Activated CD4-positive, alpha-beta memory T cell treated with anti-CD3 and anti-CD28 coated beads for 36 hours (primary cell): ENCODE measurements around the gene CLMN. TPM values are rescaled to one million over a fixed set of nuclear protein-coding genes. Genes with fewer than 3 reads are reported as not detected.

Experiments
- CTCF ChIA-PET: fragments of 350-600 bp; sonication (Branson Sonifier 250); formaldehyde crosslinking; loops from one replicate; lab custom pipeline; 2021; ENCODE audit warnings: antibody characterized with exemption, inconsistent platforms; lab: Charles Lee
- POLR2A ChIA-PET: fragments of 350-600 bp; sonication (Branson Sonifier 250); formaldehyde crosslinking; loops from one replicate; lab custom pipeline; 2021; ENCODE audit warnings: antibody characterized with exemption; lab: Charles Lee
- DNase-seq: peaks from one replicate; pipeline ENCODE4 v3.0.0-alpha.2; 2020
- H3K27ac Mint-ChIP-seq: one replicate; pipeline ENCODE4 v1.8.0; 2021; ENCODE audit warnings: mixed read lengths
- H3K27me3 Mint-ChIP-seq: one replicate; pipeline ENCODE4 v1.8.0; 2021; ENCODE audit warnings: mixed read lengths
- H3K36me3 Mint-ChIP-seq: one replicate; pipeline ENCODE4 v1.8.0; 2021; ENCODE audit warnings: mixed read lengths
- H3K4me1 Mint-ChIP-seq: one replicate; pipeline ENCODE4 v1.8.0; 2021; ENCODE audit warnings: low read depth, mixed read lengths
- H3K4me3 Mint-ChIP-seq: one replicate; pipeline ENCODE4 v1.8.0; 2021; ENCODE audit warnings: mild to moderate bottlenecking, mixed read lengths
- H3K9me3 Mint-ChIP-seq: one replicate; pipeline ENCODE4 v1.8.0; 2021; ENCODE audit warnings: mixed read lengths
- intact Hi-C: fragments of 100-400 bp; cut with micrococcal nuclease; formaldehyde crosslinking; loops from one replicate; pipeline ENCODE4 v1.15.1; 2023
- total RNA-seq, 2 experiments: library from RNA; stranded (reverse); gene quantifications; one replicate each; pipeline ENCODE4 v1.2.3, GENCODE V29; 2021

CLMN gene
- total RNA-seq, 2 experiments from 2014 or later = 0.92 to 0.97 TPM

DNA sequence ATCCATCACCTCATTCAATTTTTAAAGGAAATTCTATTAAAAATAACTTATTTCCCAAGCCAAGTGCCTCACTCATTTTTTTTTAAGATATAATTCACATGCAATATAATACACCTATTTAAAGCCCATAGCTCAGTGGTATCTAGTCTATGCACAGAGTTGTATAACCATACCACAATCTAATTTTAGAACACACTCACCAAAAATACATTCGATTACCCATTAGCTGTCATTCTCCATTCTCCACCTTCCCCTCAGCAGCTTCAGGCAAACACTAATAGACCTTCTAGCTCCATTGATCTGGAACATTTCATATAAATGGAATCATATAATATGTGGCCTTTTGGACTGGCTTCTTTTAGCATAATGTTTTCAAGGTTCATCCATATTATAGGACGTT lies 49.5 kb downstream of the CLMN start:
- DNase-seq = no peak
- ChIA-PET POLR2A (interaction anchor here (2.1 kb wide), 1 partner anchor 10 kb away, joined by 6 read pairs; no protein-coding TSS in a partner anchor), CTCF (no interaction called here)
- H3K27me3 Mint-ChIP-seq = no peaks in the 10 kb centered on the region
- intact Hi-C loops = no loop called here
- H3K36me3 Mint-ChIP-seq = no peaks in the 10 kb centered on the region
- no peak overlapping the region for H3K4me3 Mint-ChIP-seq
- no peaks in the 10 kb centered on the region for H3K9me3 Mint-ChIP-seq
- peaks cover 29% of the 10 kb centered on the region for H3K4me1 Mint-ChIP-seq
- H3K27ac Mint-ChIP-seq = no peak overlapping the region

DNA sequence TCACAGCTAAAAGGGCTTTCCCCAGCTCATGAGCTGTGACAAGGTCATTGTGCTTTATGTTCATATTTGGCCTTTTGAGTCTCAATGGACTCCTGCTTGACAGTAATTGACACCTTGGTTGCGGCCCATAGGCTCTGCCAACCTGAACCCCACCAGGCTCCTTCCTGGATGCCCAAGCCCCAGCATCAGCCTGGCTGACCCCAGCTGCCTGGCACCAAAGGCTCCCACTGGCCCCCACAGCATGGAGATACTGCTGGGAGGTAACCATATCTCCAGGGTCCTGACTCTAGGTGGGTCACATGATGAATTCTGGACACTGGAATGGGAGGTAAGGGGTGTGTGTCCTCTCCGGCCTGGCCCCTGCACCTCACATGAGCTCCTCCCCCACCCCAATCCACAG lies 50.2 kb downstream of the CLMN start:
- no peak for DNase-seq
- intact Hi-C loops = loop anchor here (5.0 to 10.0 kb wide), 4 partner anchors 925 to 1307 kb away; partner anchors contain the start of genes PAPOLA and PPP4R4

DNA sequence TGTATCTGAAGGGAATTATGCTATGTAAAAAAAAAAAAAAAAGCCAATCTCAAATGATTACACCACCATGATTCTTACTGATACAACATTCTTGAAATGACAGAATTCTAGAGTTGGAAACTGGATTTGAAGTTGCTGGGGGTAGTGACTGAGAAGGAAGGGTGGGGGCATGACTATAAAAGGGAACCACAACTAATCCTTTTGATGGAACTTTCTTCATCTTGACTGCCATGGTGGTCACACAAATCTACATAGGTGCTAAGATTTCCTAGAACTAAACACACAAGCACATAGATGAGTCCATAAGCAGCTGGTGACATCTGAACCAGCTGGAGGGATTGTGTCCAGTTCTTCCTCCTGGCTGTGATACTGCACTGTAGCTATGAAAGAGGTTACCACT lies 51.4 kb downstream of the CLMN start:
- Mint-ChIP-seq H3K36me3 (no peaks in the 10 kb centered on the region), H3K27me3 (no peaks in the 10 kb centered on the region), H3K4me3 (no peak overlapping the region), H3K9me3 (no peaks in the 10 kb centered on the region), H3K4me1 (peaks cover 38% of the 10 kb centered on the region), H3K27ac (no peak overlapping the region)
- intact Hi-C loops = loop anchor here (1.0 to 10.0 kb wide), 6 partner anchors 8 to 1306 kb away; partner anchors contain the start of genes PAPOLA and PPP4R4
- peak; percentile 21 for DNase-seq
- ChIA-PET POLR2A (interaction anchor here (0.8 to 2.1 kb wide), 2 partner anchors 8 to 68 kb away, joined by 3 to 6 read pairs; no protein-coding TSS in a partner anchor), CTCF (interaction anchor here (0.8 kb wide), 1 partner anchor 12 kb away, joined by 4 read pairs; no protein-coding TSS in a partner anchor)

More for the DNA sequence above, 50.2 kb downstream of the CLMN start:
- no peak overlapping the region for H3K27ac Mint-ChIP-seq
- H3K36me3 Mint-ChIP-seq = no peaks in the 10 kb centered on the region
- no peaks in the 10 kb centered on the region for H3K9me3 Mint-ChIP-seq
- CTCF ChIA-PET = no interaction called here
- H3K4me3 Mint-ChIP-seq = no peak overlapping the region
- POLR2A ChIA-PET = interaction anchor here (2.1 kb wide), 1 partner anchor 9 kb away, joined by 6 read pairs; no protein-coding TSS in a partner anchor
- H3K27me3 Mint-ChIP-seq = no peaks in the 10 kb centered on the region
- H3K4me1 Mint-ChIP-seq = peaks cover 35% of the 10 kb centered on the region

DNA sequence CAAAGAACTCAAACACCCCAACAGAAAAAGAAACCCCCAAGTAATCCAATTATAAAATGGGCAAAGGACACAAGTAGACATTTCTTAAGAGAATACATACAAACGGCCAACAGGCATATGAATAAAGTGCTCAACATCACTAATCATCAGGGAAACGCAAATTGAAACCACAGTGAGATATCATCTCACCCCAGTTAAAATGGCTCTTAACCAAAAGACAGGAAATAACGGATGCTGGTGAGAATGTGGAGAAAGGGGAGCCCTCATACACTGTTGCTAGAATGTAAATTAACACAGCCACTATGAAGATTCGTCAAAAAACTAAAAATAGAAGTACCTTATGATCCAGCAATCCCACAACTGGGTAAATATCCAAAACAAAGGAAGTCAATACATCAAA lies 52.4 kb downstream of the CLMN start:
- ChIA-PET POLR2A (no interaction called here), CTCF (interaction anchor here (0.8 to 1.1 kb wide), 2 partner anchors 11 to 260 kb away, joined by 4 read pairs; no protein-coding TSS in a partner anchor)
- H3K27me3 Mint-ChIP-seq = peaks cover 1% of the 10 kb centered on the region
- H3K4me1 Mint-ChIP-seq = peaks cover 38% of the 10 kb centered on the region
- H3K9me3 Mint-ChIP-seq = no peaks in the 10 kb centered on the region
- H3K36me3 Mint-ChIP-seq = no peaks in the 10 kb centered on the region
- H3K4me3 Mint-ChIP-seq = no peak overlapping the region
- H3K27ac Mint-ChIP-seq = peak overlapping the region; percentile 30
- intact Hi-C loops = loop anchor here (1.0 to 10.0 kb wide), 5 partner anchors 47 to 1305 kb away; partner anchors contain the start of genes PAPOLA and PPP4R4
- no peak for DNase-seq

DNA sequence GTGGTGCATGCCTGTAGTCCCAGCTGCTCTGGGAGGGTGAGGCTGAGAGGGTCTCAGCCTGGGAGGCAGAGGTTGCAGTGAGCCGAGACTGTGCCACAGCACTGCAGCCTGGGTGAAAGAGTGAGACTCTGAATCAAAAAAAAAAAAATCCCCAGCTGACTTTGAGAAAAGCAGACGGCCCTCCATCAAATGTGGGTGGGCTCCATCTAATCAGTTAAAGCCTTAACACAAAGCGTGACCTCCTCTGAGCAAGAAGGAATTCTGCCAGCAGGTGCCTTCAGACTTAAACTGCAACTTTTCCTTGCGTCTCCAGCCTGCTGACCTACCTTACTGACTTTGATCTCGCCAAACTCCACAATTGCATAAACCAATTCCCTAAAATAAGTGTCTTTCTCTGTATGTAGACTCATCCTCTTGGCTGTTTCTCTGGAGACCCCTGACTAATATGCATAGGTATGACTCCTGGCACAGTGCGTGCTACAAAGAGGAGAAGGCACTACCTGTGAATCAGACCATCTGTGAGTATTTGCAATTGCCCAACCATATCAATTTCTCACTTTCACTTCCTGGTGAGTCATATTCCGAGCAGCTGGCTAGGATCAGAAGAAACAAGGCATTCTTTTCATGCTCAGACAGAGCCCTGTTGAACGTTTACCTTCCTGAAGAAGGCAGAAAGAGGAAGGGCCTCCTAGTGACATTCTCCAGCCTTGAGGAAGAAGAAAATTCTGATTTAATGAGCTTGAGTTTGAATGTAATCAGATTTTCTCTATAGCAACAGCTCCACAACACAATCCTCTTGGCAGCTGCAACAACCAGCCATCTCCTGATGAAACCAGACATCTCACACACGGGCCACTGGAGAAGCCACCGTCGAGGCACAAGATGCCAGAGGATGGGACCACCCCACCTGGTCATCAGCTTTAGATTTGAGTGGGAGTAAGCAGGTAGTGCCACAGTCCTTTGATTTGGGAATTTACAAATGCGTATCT lies 54.3 kb downstream of the CLMN start:
- Mint-ChIP-seq H3K4me1 (peaks cover 46% of the 10 kb centered on the region), H3K27me3 (peaks cover 1% of the 10 kb centered on the region), H3K27ac (no peak overlapping the region), H3K9me3 (no peaks in the 10 kb centered on the region), H3K36me3 (no peaks in the 10 kb centered on the region), H3K4me3 (no peak overlapping the region)
- POLR2A ChIA-PET = no interaction called here
- peak; percentile 72 for DNase-seq
- intact Hi-C loops = loop anchor here (5.0 to 10.0 kb wide), 4 partner anchors 921 to 1303 kb away; partner anchors contain the start of genes PAPOLA and PPP4R4
- CTCF ChIA-PET = no interaction called here

DNA sequence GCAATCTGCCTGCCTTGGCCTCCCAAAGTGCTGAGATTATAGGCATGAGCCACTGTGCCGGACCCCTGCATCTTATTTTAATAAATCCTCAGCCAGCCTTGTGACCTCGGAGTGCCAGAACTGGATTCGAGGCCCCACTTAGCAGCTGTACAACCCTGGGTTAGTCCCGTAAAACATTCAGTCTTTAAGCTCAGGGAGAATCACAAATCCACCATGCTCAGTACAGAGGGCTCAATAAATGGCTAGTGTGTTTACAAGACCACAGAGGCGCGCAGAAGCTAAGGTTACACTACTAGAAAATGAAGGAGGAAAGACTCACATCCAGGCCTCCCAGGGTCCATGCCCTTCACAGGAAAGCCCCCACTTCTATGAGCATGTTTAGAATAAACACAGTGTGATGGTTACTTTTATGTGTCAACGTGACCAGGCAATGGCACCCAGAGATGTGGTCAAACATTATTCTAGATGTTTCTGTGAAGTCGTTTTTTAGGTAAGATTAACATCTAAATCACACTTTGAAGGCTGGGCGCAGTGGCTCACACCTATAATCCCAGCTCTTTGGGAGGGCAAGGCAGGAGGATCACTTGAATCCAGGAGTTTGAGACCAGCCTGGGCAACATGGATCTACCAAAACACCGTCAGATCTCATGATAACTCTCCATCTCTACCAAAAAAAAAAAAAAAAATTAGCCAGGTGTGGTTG lies 55.3 kb downstream of the CLMN start:
- no peak overlapping the region for H3K27ac Mint-ChIP-seq

DNA sequence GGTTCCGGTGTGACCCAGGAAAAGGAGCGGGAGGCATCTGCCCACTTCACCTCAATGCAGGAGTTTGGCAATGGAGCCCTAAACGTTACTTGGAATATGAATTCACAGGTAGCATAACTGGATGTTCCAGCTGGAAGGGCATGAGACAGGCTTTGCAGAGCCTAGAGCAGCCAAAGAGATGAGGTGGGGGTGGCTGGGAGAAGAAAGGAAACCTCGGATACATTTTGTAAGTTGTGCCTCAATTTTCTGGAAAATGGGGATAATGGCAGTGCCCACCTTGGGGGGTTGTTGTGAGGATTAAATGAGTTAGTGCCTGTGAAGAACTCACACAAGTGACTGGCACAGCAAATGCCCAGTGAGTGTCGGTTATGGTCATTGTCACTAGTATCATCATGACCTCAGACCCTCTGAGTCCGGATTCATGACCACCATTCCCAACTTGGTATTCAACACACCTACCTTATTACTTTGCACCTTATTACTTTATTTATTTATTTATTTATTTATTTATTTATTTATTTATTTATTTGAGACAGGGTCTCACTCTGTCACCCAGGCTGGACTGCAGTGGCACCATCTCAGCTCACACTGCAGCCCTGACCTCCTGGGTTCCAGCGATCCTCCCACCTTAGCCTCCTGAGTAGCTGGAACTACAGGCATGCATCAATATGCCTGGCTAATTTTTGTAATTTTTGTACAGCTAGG lies 56.0 kb downstream of the CLMN start:
- Mint-ChIP-seq H3K27ac (no peak overlapping the region), H3K4me1 (peaks cover 49% of the 10 kb centered on the region), H3K4me3 (no peak overlapping the region), H3K27me3 (peaks cover 1% of the 10 kb centered on the region), H3K9me3 (no peaks in the 10 kb centered on the region), H3K36me3 (no peaks in the 10 kb centered on the region)
- ChIA-PET CTCF (interaction anchor here (0.7 kb wide), 1 partner anchor 89 kb away, joined by 3 read pairs; no protein-coding TSS in a partner anchor), POLR2A (no interaction called here)
- intact Hi-C loops = loop anchor here (5.0 to 10.0 kb wide), 4 partner anchors 121 to 1241 kb away; partner anchors contain the start of genes PAPOLA and PPP4R4
- no peak for DNase-seq

More for the DNA sequence above, 55.3 kb downstream of the CLMN start:
- Mint-ChIP-seq H3K9me3 (no peaks in the 10 kb centered on the region), H3K4me1 (peaks cover 49% of the 10 kb centered on the region), H3K36me3 (no peaks in the 10 kb centered on the region), H3K4me3 (no peak overlapping the region), H3K27me3 (peaks cover 1% of the 10 kb centered on the region)
- ChIA-PET POLR2A (no interaction called here), CTCF (interaction anchor here (0.7 kb wide), 1 partner anchor 90 kb away, joined by 3 read pairs; no protein-coding TSS in a partner anchor)
- no peak for DNase-seq
- intact Hi-C loops = loop anchor here (5.0 to 10.0 kb wide), 4 partner anchors 122 to 1240 kb away; partner anchors contain the start of genes PAPOLA and PPP4R4

DNA sequence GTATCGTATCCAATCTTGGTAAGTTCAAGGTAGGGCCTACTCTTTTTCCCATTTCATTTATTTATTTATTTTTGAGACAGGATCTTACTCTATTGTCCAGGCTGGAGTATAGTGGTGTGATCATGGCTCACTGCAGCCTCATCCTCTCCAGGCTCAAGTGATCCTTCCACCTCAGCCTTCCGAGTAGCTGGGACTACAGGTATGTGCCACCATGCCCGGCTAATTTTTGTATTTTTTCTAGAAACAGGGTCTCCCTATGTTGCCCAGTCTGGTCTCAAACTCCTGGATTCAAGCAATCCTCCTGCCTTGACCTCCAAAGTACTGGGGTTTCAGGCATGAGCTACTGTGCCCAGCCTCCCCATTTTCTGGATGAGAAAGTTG lies 57.2 kb downstream of the CLMN start:
- intact Hi-C loops = loop anchor here (5.0 to 10.0 kb wide), 4 partner anchors 120 to 1242 kb away; partner anchors contain the start of genes PAPOLA and PPP4R4
- CTCF ChIA-PET = no interaction called here
- POLR2A ChIA-PET = no interaction called here
- H3K4me3 Mint-ChIP-seq = no peak overlapping the region
- no peak overlapping the region for H3K27ac Mint-ChIP-seq
- no peaks in the 10 kb centered on the region for H3K9me3 Mint-ChIP-seq
- H3K36me3 Mint-ChIP-seq = no peaks in the 10 kb centered on the region
- DNase-seq = no peak
- peaks cover 40% of the 10 kb centered on the region for H3K4me1 Mint-ChIP-seq
- peaks cover 1% of the 10 kb centered on the region for H3K27me3 Mint-ChIP-seq

DNA sequence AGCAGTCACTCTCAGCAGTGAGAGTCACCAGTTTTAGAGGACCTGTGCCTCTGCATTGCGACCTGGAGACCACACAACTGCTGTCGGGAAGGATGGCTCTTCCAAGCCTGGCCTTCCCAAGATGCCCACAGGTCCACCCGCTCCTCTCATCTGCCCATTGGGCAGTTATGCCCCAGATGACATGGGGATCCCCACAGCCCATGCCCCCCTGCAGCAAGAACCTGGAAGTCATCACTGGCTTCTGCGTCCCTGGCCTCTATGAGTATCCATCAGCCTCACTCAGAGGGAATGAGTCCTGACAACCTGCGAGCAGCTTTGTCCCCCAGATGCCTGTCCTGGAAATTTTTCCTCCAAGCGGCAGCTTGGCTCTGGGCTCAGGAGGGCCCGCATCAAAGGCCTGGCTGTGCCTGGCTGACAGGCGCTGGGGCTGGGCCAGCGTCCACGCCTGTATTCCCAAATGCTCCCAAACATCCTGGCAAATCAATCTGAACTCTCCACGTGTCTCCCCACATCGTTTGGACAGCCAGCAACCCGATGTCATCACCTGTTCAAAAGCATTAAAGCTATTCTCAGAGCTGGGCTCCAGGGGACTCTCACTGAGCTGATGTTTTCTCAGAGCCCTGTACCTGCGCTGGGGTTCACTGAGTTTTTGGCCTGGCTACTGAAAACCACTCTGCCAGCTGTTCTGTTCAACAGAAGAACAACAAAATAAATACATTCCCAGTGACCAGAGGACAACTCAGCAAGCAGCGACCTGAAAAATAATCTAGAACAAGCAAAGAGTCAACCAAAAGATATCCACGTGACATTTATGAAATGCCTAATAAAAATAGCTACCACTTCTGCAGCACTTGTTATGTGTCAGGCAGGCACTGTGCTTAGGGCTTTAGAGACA lies 57.8 kb downstream of the CLMN start:
- H3K36me3 Mint-ChIP-seq = no peaks in the 10 kb centered on the region

More for the DNA sequence above, 57.8 kb downstream of the CLMN start:
- Mint-ChIP-seq H3K27me3 (peaks cover 1% of the 10 kb centered on the region), H3K4me3 (no peak overlapping the region), H3K4me1 (peaks cover 34% of the 10 kb centered on the region), H3K27ac (no peak overlapping the region), H3K9me3 (no peaks in the 10 kb centered on the region)
- no peak for DNase-seq
- CTCF ChIA-PET = no interaction called here
- intact Hi-C loops = loop anchor here (2.0 to 10.0 kb wide), 6 partner anchors 53 to 1243 kb away; partner anchors contain the start of genes PAPOLA and PPP4R4
- POLR2A ChIA-PET = no interaction called here
